ENCODE data around the gene LSM7.

LSM7 gene

DNA sequence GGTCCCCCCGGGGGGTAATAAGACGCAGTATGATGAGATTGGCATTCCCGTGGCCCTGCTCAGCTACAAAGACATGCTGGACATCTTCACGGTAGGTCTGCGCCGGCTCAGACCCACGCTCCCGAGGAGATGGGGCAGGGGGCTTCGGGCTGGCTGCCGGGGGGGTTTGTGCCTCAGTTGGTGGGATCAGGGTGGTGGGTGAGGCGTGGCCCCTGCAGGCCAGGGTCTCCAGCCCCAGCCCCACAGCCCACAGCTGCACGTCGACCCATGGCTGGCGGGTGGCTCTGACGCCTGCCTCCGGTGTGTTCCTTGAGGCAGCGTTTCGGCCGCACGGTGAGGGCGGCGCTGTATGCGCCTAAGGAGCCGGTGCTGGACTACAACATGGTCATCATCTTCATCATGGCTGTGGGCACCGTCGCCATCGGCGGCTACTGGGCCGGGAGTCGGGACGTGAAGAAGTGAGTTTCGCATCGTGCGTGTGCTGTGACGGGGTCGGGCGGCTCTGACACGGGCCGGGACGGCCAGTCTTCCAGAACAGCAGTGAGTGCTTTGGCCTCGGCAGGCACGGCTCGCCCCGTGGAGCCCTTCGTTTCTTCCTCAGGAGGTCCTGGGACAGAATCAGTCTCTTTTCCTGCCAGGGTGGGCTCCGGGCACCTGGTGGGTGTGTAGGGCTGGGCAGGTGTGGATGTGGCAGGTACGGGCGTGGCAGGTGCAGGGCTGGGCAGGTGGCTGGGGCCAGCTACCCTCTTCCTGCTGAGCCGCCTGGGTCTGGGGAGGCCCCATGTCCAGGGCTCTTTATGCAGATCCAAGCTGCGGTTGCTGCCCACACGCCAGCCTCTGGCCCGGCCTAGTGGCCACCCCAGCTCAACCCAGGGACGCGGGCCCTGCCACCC is 10.6 kb upstream of the LSM7 start:
- DNase-seq (ENCODE audit: low read depth in 1 of 2, low spot score in 1 of 2) = no peak

DNA sequence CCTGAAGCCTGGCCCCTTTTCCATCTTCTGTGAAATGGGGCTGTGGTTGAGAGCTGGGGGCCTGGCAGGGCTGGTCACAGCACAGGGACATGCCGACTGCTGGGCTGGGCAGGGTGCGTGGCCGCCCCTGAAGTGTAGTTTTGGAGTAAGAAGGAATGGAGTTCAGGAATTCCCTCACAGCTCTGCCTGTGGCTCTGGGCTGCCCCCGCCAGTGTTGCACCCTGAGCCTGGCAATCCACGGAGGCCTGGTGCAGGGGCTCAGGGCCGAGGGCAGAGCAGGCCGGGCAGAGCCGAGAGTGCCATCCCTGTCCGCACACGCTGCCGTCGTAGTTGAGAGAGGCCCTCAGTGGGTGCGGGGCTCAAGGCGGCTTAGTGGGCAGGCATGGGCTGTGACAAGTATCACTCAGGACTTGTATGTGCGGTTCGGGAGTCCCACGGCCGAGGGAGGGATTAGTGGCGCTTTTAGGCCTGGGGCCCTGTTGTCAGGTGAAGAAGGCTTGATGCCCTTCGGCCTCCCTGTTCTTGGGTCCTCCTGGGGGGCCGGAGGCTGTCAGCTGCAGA is 9.7 kb upstream of the LSM7 start:
- DNase-seq (ENCODE audit: low read depth in 1 of 2, low spot score in 1 of 2) = no peak

- no peak for DNase-seq (ENCODE audit: low read depth in 1 of 2, low spot score in 1 of 2)
Measured at GRCh38 chr19:2337329-2337707, 8.9 kb upstream of the LSM7 start.

- no peak for DNase-seq (ENCODE audit: low read depth in 1 of 2, low spot score in 1 of 2)
Measured at GRCh38 chr19:2336528-2337328, 8.3 kb upstream of the LSM7 start.

GRCh38 chr19:2335848-2336247 is 7.5 kb upstream of the LSM7 start:
- no peak for DNase-seq (ENCODE audit: low read depth in 1 of 2, low spot score in 1 of 2)

- no peak for DNase-seq (ENCODE audit: low read depth in 1 of 2, low spot score in 1 of 2)
Measured at GRCh38 chr19:2334986-2335846, 6.8 kb upstream of the LSM7 start.

DNA sequence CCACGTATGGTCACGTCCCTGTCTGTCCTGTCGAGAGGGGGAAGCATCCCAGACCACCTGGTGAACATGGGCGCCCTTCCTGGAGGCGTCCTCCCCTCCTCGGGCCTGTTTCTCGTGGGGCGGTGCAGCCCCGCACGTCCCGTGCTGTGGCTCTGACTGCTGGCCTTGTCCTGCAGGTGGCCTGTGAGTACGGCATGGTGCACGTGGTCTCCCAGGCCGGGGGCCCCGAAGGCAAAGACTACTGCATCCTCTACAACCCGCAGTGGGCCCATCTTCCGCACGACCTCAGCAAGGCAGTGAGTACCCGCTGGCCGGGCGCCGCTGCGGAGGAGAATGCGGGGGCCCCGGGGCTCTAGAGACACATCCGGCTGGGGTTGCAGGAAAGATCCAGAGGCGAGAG is 6.0 kb upstream of the LSM7 start:
- no peak for DNase-seq (ENCODE audit: low read depth in 1 of 2, low spot score in 1 of 2)

DNA sequence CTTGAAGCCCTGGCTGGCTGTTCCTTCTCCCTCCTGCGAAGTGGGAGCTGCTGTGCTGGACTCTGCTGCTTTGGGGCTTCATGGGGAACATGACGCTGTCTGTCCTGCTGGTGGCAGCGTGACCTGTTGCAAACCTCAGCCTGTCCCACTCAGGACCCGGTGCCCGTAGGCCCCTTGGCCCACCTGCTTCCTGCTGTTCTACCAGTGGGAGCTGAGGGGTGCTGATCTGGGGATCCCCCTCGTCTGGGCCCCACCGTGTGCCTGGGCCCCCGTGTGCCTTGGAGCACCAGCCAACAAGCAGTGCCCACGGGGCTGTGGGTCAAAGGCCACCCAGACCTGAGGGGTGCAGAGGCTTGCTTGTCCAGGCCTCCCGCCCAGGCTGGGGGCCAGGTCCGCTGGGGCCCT is 5.4 kb upstream of the LSM7 start:
- DNase-seq (ENCODE audit: low read depth in 1 of 2, low spot score in 1 of 2) = no peak

DNA sequence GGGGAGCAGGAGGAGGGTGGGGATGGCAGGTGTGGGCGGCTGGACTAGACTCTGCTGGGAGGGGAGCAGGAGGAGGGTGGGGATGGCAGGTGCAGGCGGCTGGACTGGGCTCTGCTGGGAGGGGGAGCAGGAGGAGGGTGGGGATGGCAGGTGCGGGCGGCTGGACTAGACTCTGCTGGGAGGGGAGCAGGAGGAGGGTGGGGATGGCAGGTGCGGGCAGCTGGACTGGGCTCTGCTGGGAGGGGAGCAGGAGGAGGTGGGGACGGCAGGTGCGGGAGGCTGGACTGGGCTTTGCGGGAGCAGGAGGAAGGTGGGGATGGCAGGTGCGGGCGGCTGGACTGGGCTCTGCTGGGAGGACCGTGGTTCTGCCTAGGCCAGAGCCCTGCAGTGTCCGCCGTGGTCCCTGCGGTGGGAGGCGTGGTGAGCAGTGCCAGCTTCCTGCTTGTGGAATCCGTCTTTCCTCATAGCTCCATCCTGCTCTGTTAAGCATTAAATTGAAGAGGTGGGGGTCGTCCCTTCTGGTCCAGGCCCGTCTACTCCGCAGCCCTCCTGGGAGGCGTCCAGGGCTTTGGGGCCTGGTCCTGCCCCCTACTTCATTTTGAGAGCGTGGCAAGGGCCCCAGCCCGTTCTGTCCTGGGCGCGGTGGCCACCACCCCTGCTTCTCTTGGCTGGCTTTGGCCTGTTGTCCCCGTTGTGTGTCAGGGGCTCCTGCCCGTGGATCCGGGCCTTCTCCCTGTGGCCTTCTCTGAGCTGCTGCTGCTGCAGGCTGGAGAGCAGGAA is 4.8 kb upstream of the LSM7 start:
- no peak for DNase-seq (ENCODE audit: low read depth in 1 of 2, low spot score in 1 of 2)

DNA sequence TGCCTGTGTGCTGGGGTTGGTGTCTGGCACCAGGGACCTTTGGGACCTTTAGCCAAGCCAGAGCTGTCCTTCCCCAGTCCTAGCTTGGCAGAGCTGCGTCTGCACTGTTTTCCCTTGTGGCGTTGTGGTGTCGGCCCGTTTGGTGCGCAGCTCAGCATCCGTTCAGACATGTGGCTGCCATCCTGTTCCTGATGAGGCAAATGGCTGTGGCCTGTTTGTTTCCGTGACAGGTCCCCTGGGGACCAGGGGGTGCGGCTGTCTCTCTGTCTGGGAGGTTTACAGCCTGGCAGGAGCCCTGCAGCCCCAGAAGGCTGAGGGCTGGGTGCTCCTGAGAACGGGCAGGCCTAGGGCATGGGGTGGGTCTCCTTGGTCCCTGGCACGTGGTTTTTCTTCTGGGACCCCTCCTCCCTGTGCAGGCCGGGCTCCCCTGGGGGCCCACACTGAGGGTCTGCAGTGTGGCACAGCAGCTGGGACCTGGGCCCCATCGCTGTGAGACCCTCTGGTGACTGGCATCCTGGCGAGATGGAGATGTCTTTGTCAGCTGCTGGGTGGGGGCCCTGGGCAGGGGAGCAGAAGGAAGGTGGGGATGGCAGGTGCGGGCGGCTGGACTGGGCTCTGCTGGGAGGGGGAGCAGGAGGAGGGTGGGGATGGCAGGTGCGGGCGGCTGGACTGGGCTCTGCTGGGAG is 4.1 kb upstream of the LSM7 start:
- DNase-seq (ENCODE audit: low read depth in 1 of 2, low spot score in 1 of 2) = no peak

DNA sequence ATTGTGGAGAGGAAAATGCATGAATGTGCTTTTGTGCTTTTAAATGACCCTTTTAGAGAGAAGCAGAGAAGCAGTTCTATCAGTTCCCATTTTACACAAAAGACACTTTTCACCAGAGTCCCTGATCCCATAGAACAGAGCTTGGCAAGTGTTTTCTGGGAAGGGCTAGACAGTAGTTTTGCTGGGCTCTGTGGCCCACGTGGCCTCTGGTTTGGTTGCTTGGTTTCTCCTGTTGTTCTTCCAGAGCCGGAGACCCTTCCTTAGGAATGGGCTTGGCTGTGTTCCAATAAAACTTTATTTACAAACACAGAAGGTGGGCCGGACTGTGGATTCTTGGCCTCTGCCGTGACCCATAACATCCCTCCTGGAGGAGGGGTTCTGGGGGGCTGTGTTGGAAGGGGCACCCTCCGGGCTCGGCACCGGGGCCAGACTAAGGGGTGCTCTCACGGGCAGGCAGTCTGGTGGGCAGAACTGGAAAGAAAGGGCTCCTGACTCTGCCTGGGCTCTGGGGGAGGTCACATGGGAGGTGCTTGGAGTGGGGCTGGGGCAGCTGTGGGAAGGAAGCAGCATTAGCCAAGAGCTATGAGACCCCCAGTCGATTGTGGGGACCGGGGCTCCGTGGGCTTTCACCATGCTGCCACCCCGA is 3.3 kb upstream of the LSM7 start:
- no peak for DNase-seq (ENCODE audit: low read depth in 1 of 2, low spot score in 1 of 2)

GRCh38 chr19:2330632-2331284 is 2.4 kb upstream of the LSM7 start:
- DNase-seq (ENCODE audit: low read depth in 1 of 2, low spot score in 1 of 2) = no peak

DNA sequence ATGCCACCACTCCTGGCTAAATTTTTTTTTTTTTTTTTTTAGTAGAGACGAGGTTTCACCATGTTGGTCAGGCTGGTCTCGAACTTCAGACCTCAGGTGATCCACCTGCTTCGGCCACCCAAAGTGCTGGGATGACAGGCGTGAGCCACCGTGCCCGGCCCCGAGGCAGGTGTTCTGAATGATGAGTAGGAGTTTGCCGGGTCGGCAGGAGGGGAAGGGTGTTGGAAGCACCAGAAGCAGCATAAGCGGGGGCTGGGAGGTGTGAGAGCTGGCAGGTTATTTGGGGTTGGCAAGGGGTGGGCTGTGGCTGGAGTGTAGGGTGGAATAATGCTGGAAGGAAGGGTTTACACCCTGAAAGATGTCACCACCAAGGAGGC is 1.9 kb upstream of the LSM7 start:
- no peak for DNase-seq (ENCODE audit: low read depth in 1 of 2, low spot score in 1 of 2)

DNA sequence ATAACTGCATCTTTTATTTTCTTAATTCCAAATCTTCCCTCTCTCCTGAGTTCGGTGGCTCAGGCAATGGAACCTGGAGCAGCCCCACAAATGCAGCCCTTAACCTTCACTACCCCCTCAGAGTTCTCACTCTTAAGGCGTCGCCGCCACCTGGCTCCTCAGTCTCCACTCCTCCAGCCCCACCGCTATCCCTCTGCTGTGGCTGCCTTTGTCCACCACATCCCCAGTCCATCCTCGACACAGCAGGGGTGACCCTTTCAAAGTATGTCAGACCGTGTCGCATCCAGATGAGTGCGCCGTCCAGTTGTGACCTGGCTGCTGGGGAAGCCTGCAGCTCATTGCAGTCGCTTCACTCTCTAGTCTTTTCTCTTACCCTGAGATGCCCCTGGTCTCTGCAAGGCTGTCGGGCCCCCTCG is 1.1 kb upstream of the LSM7 start:
- no peak for DNase-seq (ENCODE audit: low read depth in 1 of 2, low spot score in 1 of 2)

GRCh38 chr19:2329149-2329478 is 728 bp upstream of the LSM7 start:
- no peak for DNase-seq (ENCODE audit: low read depth in 1 of 2, low spot score in 1 of 2)

GRCh38 chr19:2327773-2328400 is 499 bp downstream of the LSM7 start:
- DNase-seq (ENCODE audit: low read depth in 1 of 2, low spot score in 1 of 2) = peak in 1 of 2 donors; percentile 32

GRCh38 chr19:2326699-2327360 is 1.6 kb downstream of the LSM7 start:
- no peak for DNase-seq (ENCODE audit: low read depth in 1 of 2, low spot score in 1 of 2)
